Spinal cord (tissue), 10 donors: ENCODE results near the gene NCOA4. TPM values are rescaled to one million over a fixed set of nuclear protein-coding genes. Genes with fewer than 3 reads are reported as not detected.

ENCODE experiments used
- DNase-seq, 6 donors: peaks; one replicate each; pipeline versions ENCODE4 v3.0.0 to v3.0.0-alpha.2; 2013 to 2015; ENCODE audit warnings: low spot score in 6 of 6, low read depth in 4 of 6
- H3K27ac ChIP-seq: one replicate; pipeline ENCODE4 v1.5.1; 2013; ENCODE audit warnings: low read depth, low read length, control low read depth
- H3K27me3 ChIP-seq: one replicate; pipeline ENCODE4 v1.6.1; 2013; ENCODE audit warnings: low read length; ENCODE audit not compliant: control insufficient read depth, insufficient read depth
- H3K36me3 ChIP-seq: one replicate; pipeline ENCODE4 v1.6.1; 2013; ENCODE audit warnings: low read length; ENCODE audit not compliant: control insufficient read depth, insufficient read depth
- H3K4me1 ChIP-seq: one replicate; pipeline ENCODE4 v1.6.1; 2013; ENCODE audit warnings: low read length; ENCODE audit not compliant: control insufficient read depth, insufficient read depth
- H3K4me3 ChIP-seq: one replicate; pipeline ENCODE4 v1.5.1; 2013; ENCODE audit warnings: low read depth, low read length, control low read depth
- H3K9me3 ChIP-seq: one replicate; pipeline ENCODE4 v1.6.1; 2013; ENCODE audit warnings: low read length; ENCODE audit not compliant: control insufficient read depth, insufficient read depth
- WGBS: methylation state at CpG from one replicate; pipeline ENCODE4 v1.1.5; 2013; ENCODE audit warnings: missing lambda C conversion rate; ENCODE audit not compliant: insufficient coverage; 5-methylcytosine and 5-hydroxymethylcytosine counted together
- polyA plus RNA-seq, 2 donors: library from polyadenylated mRNA; unstranded; fragments of 120-200 nt; gene quantifications; one replicate each; pipeline ENCODE4 v1.2.1, GENCODE V29; 2013; ENCODE audit not compliant: insufficient read length in 2 of 2
- total RNA-seq, 2 donors: library from RNA; depleted of rRNA in 1 of 2; stranded (reverse); fragments of 120-200 nt in 1 of 2; fragments of >200 nt in 1 of 2; gene quantifications; one replicate each; pipeline versions ENCODE4 v1.2.3 to v1.2.4, GENCODE V29; 2013 to 2014
- donor health status: healthy.

The NCOA4 gene
- total and polyA plus RNA-seq, 4 donors, result 118 to 427 (median 178) TPM

GRCh38 chr10:46037107-46037825 is 6.8 kb upstream of the NCOA4 start:
- no peak overlapping the region for H3K27ac ChIP-seq
- no peak for DNase-seq
- no peaks in the 10 kb centered on the region for H3K27me3 ChIP-seq
- WGBS, result 62% methylated on average over 6 of the region's 8 CpGs
- no peaks in the 10 kb centered on the region for H3K36me3 ChIP-seq
- no peak overlapping the region for H3K4me3 ChIP-seq
- no peaks in the 10 kb centered on the region for H3K9me3 ChIP-seq
- H3K4me1 ChIP-seq, result no peaks in the 10 kb centered on the region

GRCh38 chr10:46035923-46036849 is 5.8 kb upstream of the NCOA4 start:
- H3K4me1 ChIP-seq, result no peaks in the 10 kb centered on the region
- 67% methylated on average over 4 of the region's 8 CpGs for WGBS
- no peak for DNase-seq
- no peaks in the 10 kb centered on the region for H3K36me3 ChIP-seq
- no peaks in the 10 kb centered on the region for H3K9me3 ChIP-seq
- no peak overlapping the region for H3K4me3 ChIP-seq
- no peak overlapping the region for H3K27ac ChIP-seq
- H3K27me3 ChIP-seq, result no peaks in the 10 kb centered on the region

- H3K36me3 ChIP-seq, result no peaks in the 10 kb centered on the region
- H3K4me1 ChIP-seq, result peaks cover 7% of the 10 kb centered on the region
- H3K27me3 ChIP-seq, result no peaks in the 10 kb centered on the region
- no peaks in the 10 kb centered on the region for H3K9me3 ChIP-seq
- H3K4me3 ChIP-seq, result no peak overlapping the region
- H3K27ac ChIP-seq, result no peak overlapping the region
- DNase-seq, result no peak
These were observed 3.2 kb upstream of the NCOA4 start for GRCh38 chr10:46033602-46034011.

GRCh38 chr10:46031648-46032532 is 1.5 kb upstream of the NCOA4 start:
- H3K4me3 ChIP-seq, result no peak overlapping the region
- H3K4me1 ChIP-seq, result peaks cover 7% of the 10 kb centered on the region
- no peak overlapping the region for H3K27ac ChIP-seq
- no peaks in the 10 kb centered on the region for H3K9me3 ChIP-seq
- peaks cover 2% of the 10 kb centered on the region for H3K36me3 ChIP-seq
- 100% methylated on average over 3 of the region's 6 CpGs for WGBS
- no peak for DNase-seq
- H3K27me3 ChIP-seq, result no peaks in the 10 kb centered on the region

GRCh38 chr10:46029461-46030030 is 877 bp downstream of the NCOA4 start:
- no peak for DNase-seq
- no peaks in the 10 kb centered on the region for H3K27me3 ChIP-seq
- H3K4me3 ChIP-seq, result peak overlapping the region; percentile 91
- peaks cover 3% of the 10 kb centered on the region for H3K36me3 ChIP-seq
- H3K27ac ChIP-seq, result no peak overlapping the region
- H3K4me1 ChIP-seq, result peaks cover 7% of the 10 kb centered on the region
- no peaks in the 10 kb centered on the region for H3K9me3 ChIP-seq
- WGBS, result 25% methylated on average over 2 of the region's 6 CpGs

- H3K27me3 ChIP-seq, result no peaks in the 10 kb centered on the region
- peaks cover 7% of the 10 kb centered on the region for H3K4me1 ChIP-seq
- H3K9me3 ChIP-seq, result no peaks in the 10 kb centered on the region
- H3K36me3 ChIP-seq, result peaks cover 3% of the 10 kb centered on the region
- H3K27ac ChIP-seq, result no peak overlapping the region
- H3K4me3 ChIP-seq, result peak overlapping the region; percentile 91
- WGBS, result no CpG with 5 or more reads among the region's 6 CpGs
- peak in 2 of 6 donors; percentile 44 to 67 for DNase-seq
These were observed 1.6 kb downstream of the NCOA4 start for GRCh38 chr10:46028584-46029460.

- Histone ChIP-seq H3K4me3 (no peak overlapping the region), H3K9me3 (no peaks in the 10 kb centered on the region), H3K4me1 (peaks cover 15% of the 10 kb centered on the region), H3K36me3 (peaks cover 3% of the 10 kb centered on the region), H3K27ac (no peak overlapping the region), H3K27me3 (no peaks in the 10 kb centered on the region)
- no peak for DNase-seq
These were observed 4.3 kb downstream of the NCOA4 start for GRCh38 chr10:46026106-46026505.

GRCh38 chr10:46025406-46025805 is 5.0 kb downstream of the NCOA4 start:
- no peak for DNase-seq
- Histone ChIP-seq H3K27me3 (no peaks in the 10 kb centered on the region), H3K27ac (no peak overlapping the region), H3K36me3 (peaks cover 3% of the 10 kb centered on the region), H3K4me3 (no peak overlapping the region), H3K9me3 (no peaks in the 10 kb centered on the region), H3K4me1 (peaks cover 8% of the 10 kb centered on the region)
- WGBS, result no CpG with 5 or more reads among the region's 2 CpGs
